Colonic mucosa (tissue), 4 donors: ENCODE measurements around the gene SLCO3A1. TPM values are rescaled to one million over a fixed set of nuclear protein-coding genes. Genes with fewer than 3 reads are reported as not detected.

Experiments used
- DNase-seq: peaks from one replicate; pipeline ENCODE4 v3.0.0-alpha.2; 2020
- H3K27ac ChIP-seq: fragments of 200-600 bp; one replicate; pipeline ENCODE4 v1.8.0; 2021
- H3K27me3 ChIP-seq: fragments of 200-600 bp; one replicate; pipeline ENCODE4 v1.8.0; 2021
- H3K36me3 ChIP-seq: fragments of 200-600 bp; one replicate; pipeline ENCODE4 v1.8.0; 2021
- H3K4me1 ChIP-seq: fragments of 200-600 bp; one replicate; pipeline ENCODE4 v1.8.0; 2021; ENCODE audit warnings: mild to moderate bottlenecking
- H3K4me3 ChIP-seq: fragments of 200-600 bp; one replicate; pipeline ENCODE4 v1.8.0; 2021
- H3K9ac ChIP-seq, 2 donors: one replicate each; pipeline ENCODE4 v1.7.0; 2013; ENCODE audit warnings: control low read depth in 2 of 2, low read depth in 2 of 2, low read length in 2 of 2
- H3K9me3 ChIP-seq: fragments of 200-600 bp; one replicate; pipeline ENCODE4 v1.8.0; 2021
- CTCF ChIP-seq: fragments of 200-600 bp; IDR thresholded peaks from one replicate; pipeline ENCODE4 v1.8.0; 2022; ENCODE audit warnings: antibody characterized with exemption, mild to moderate bottlenecking
- intact Hi-C: fragments of 100-400 bp; cut with DNase I; formaldehyde crosslinking; loops from one replicate; pipeline ENCODE4 v1.14.1; 2022
- total RNA-seq, 2 donors: library from RNA; stranded (reverse); fragmentation: NEBNext Ultra II Directional in 1 of 2; extraction: Animal tissue kit (Norgen Biotek cat#: 25700) in 1 of 2; gene quantifications; one replicate each; pipeline ENCODE4 v1.2.1, GENCODE V29; 2021
- donor health status: healthy.
- donor health status: DM: no; HTN: no; CAD: no.
- donor health status: DM: no; HTN: no; CAD: no.

The SLCO3A1 gene
- total RNA-seq, 2 donors from 2014 or later, result 11.4 to 24.6 TPM

GRCh38 chr15:91857224-91857585 is 3.7 kb downstream of the SLCO3A1 start:
- Histone ChIP-seq H3K27me3 (no peaks in the 10 kb centered on the region), H3K9me3 (no peaks in the 10 kb centered on the region), H3K27ac (no peak overlapping the region), H3K36me3 (no peaks in the 10 kb centered on the region), H3K4me1 (no peaks in the 10 kb centered on the region), H3K9ac (no peak overlapping the region), H3K4me3 (no peak overlapping the region)
- no peak for TF ChIP-seq CTCF
- no peak for DNase-seq
- intact Hi-C loops, result no loop called here

- TF ChIP-seq CTCF, result no peak
- Histone ChIP-seq H3K4me3 (no peak overlapping the region), H3K9me3 (no peaks in the 10 kb centered on the region), H3K9ac (no peak overlapping the region), H3K27ac (no peak overlapping the region), H3K36me3 (no peaks in the 10 kb centered on the region), H3K4me1 (no peaks in the 10 kb centered on the region), H3K27me3 (no peaks in the 10 kb centered on the region)
- intact Hi-C loops, result no loop called here
- DNase-seq, result no peak
Measured at GRCh38 chr15:91857772-91858171, 4.3 kb downstream of the SLCO3A1 start.

GRCh38 chr15:91860498-91860897 is 7.0 kb downstream of the SLCO3A1 start:
- intact Hi-C loops, result no loop called here
- H3K36me3 ChIP-seq, result no peaks in the 10 kb centered on the region
- no peak overlapping the region for H3K27ac ChIP-seq
- H3K9me3 ChIP-seq, result no peaks in the 10 kb centered on the region
- no peak for TF ChIP-seq CTCF
- H3K4me3 ChIP-seq, result no peak overlapping the region
- no peak overlapping the region for H3K9ac ChIP-seq
- no peaks in the 10 kb centered on the region for H3K27me3 ChIP-seq
- H3K4me1 ChIP-seq, result peaks cover 4% of the 10 kb centered on the region
- no peak for DNase-seq

GRCh38 chr15:91861223-91861622 is 7.7 kb downstream of the SLCO3A1 start:
- H3K36me3 ChIP-seq, result no peaks in the 10 kb centered on the region
- H3K9me3 ChIP-seq, result no peaks in the 10 kb centered on the region
- no peak overlapping the region for H3K9ac ChIP-seq
- no peak for DNase-seq
- peaks cover 4% of the 10 kb centered on the region for H3K4me1 ChIP-seq
- H3K27ac ChIP-seq, result no peak overlapping the region
- no peak for TF ChIP-seq CTCF
- H3K27me3 ChIP-seq, result no peaks in the 10 kb centered on the region
- H3K4me3 ChIP-seq, result no peak overlapping the region
- intact Hi-C loops, result no loop called here

- no peaks in the 10 kb centered on the region for H3K27me3 ChIP-seq
- no peaks in the 10 kb centered on the region for H3K36me3 ChIP-seq
- peaks cover 4% of the 10 kb centered on the region for H3K4me1 ChIP-seq
- intact Hi-C loops, result no loop called here
- H3K27ac ChIP-seq, result no peak overlapping the region
- TF ChIP-seq CTCF, result no peak
- H3K4me3 ChIP-seq, result no peak overlapping the region
- H3K9ac ChIP-seq, result no peak overlapping the region
- H3K9me3 ChIP-seq, result no peaks in the 10 kb centered on the region
- DNase-seq, result no peak
Measured at GRCh38 chr15:91862891-91863504, 9.5 kb downstream of the SLCO3A1 start.
